ENCODE results near the gene IFNA21.
"Not testable (repeated sequence)": the region's sequence is repeated elsewhere in the genome, so short reads cannot be mapped to it uniquely, and the experiment has no call there.

IFNA21 gene

GRCh38 chr9:21137020-21137419 is 29.4 kb downstream of the IFNA21 start:
- DNase-seq: no peak

- DNase-seq: no peak
These were observed 30.7 kb downstream of the IFNA21 start for GRCh38 chr9:21135736-21136135.

DNA sequence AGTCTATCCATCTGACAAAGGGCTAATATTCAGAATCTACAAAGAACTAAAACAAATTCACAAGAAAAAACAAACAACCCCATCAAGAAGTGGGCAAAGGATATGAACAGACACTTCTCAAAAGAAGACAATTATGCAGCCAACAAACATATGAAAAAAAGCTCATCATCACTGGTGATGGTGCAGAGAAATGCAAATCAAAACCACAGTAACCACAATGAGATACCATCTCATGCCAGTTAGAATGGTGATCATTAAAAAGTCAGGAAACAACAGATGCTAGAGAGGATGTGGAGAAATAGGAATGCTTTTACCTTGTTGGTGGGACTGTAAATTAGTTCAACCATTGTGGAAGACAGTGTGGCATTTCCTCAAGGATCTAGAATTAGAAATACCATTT is 38.3 kb downstream of the IFNA21 start:
- DNase-seq: not testable (repeated sequence)

GRCh38 chr9:21121595-21122251 is 44.7 kb downstream of the IFNA21 start:
- DNase-seq: no peak

- no peak for DNase-seq
These were observed 45.4 kb downstream of the IFNA21 start for GRCh38 chr9:21121079-21121478.

- DNase-seq: no peak
These were observed 47.2 kb downstream of the IFNA21 start for GRCh38 chr9:21119093-21119770.

All from NCI-H524 (cell line).